ENCODE measurements around the gene TIMP1. TPM values are rescaled to one million over a fixed set of nuclear protein-coding genes. Genes with fewer than 3 reads are reported as not detected.
A peak's percentile ranks its signal among the peaks of the same experiment; 100 is the strongest.

TIMP1 gene
- total and polyA plus RNA-seq, 2 experiments from 2014 or later: 39.0 to 117 TPM

DNA sequence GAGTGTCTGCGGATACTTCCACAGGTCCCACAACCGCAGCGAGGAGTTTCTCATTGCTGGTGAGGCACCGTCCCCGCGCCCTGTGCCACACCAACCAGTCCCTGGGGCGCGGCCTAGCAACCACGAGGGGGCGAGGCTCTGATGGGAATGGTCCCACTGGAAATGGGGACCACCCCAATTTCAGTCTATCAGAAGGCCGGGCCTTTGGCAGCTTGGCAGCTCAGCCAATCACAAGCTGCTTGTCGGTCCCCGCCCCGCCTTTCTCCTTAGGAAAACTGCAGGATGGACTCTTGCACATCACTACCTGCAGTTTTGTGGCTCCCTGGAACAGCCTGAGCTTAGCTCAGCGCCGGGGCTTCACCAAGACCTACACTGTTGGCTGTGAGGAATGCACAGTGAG lies 3.0 kb downstream of the TIMP1 start:
- Mint-ChIP-seq H3K4me3 (no peak overlapping the region), H3K27me3 (ENCODE audit: insufficient read depth, low read depth, poor library complexity) (peaks cover 16% of the 10 kb centered on the region), H3K9me3 (no peaks in the 10 kb centered on the region), H3K27ac (no peak overlapping the region), H3K4me1 (peaks cover 23% of the 10 kb centered on the region), H3K36me3 (ENCODE audit: low read depth) (peaks cover 5% of the 10 kb centered on the region; the same call in 1 of the 3 replicates)
- Histone ChIP-seq H3K36me3 (ENCODE audit: insufficient read depth) (no peaks in the 10 kb centered on the region), H3F3A (replicated peaks; ENCODE audit: low read depth) (no peaks in the 10 kb centered on the region), H3K9me2 (ENCODE audit: insufficient read depth) (no peaks in the 10 kb centered on the region), H3K27me3 (ENCODE audit: insufficient read depth) (no peaks in the 10 kb centered on the region), H3K79me2 (replicated peaks; ENCODE audit: insufficient read depth) (no peaks in the 10 kb centered on the region), H2AFZ (no peak overlapping the region), H3K4me2 (no peak overlapping the region), H3K4me1 (ENCODE audit: insufficient read depth) (0 out of 2 replicates have a peak, but pooled peaks cover 4% of the 10 kb centered on the region), H4K20me1 (replicated peaks; ENCODE audit: insufficient read depth) (no peaks in the 10 kb centered on the region), H3K4me3 (no peak overlapping the region), H3K27ac (ENCODE audit: low read depth) (no peak overlapping the region)
- DNase-seq (ENCODE audit: low spot score) (peak; percentile 54), ATAC-seq (peak; percentile 32)
- TF ChIP-seq, protein P1, sequence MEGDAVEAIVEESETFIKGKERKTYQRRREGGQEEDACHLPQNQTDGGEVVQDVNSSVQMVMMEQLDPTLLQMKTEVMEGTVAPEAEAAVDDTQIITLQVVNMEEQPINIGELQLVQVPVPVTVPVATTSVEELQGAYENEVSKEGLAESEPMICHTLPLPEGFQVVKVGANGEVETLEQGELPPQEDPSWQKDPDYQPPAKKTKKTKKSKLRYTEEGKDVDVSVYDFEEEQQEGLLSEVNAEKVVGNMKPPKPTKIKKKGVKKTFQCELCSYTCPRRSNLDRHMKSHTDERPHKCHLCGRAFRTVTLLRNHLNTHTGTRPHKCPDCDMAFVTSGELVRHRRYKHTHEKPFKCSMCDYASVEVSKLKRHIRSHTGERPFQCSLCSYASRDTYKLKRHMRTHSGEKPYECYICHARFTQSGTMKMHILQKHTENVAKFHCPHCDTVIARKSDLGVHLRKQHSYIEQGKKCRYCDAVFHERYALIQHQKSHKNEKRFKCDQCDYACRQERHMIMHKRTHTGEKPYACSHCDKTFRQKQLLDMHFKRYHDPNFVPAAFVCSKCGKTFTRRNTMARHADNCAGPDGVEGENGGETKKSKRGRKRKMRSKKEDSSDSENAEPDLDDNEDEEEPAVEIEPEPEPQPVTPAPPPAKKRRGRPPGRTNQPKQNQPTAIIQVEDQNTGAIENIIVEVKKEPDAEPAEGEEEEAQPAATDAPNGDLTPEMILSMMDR (conservative IDR thresholded peaks at IDR 0.05; ENCODE audit: low read depth in 2 of 2): peak; percentile 14 to 36; a peak in 1 of 4 replicates
- no peak for TF ChIP-seq ZNF331 (CRISPR knock-in tag; IDR thresholded peaks at IDR 0.05; ENCODE audit: low read depth)

DNA sequence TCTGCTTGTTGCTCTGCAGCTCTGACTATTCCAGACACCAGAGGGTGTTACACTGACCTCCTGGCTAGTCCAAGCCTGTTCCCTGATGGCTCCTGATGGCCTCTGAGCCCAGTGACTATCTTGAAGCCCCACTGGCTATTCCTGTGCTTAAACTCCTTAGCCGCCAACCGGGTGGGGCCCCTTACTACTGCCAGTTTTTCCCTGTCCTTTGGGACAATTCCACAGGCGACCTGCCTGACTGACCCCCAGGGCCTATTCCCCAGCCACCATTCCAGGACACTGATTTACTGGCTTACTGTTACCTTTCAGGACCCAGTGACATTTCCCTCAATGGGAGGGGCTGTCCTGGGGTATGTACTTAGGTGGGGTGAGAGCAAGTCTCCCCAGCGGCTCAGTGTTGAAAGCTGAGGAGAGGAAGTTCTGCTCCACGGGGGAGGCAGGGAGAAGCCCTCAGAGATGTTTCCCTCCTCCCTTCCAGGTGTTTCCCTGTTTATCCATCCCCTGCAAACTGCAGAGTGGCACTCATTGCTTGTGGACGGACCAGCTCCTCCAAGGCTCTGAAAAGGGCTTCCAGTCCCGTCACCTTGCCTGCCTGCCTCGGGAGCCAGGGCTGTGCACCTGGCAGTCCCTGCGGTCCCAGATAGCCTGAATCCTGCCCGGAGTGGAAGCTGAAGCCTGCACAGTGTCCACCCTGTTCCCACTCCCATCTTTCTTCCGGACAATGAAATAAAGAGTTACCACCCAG lies 4.0 kb downstream of the TIMP1 start:
- peaks cover 16% of the 10 kb centered on the region for H3K27me3 Mint-ChIP-seq (ENCODE audit: insufficient read depth, low read depth, poor library complexity)
- 0 out of 2 replicates have a peak, but pooled peaks cover 4% of the 10 kb centered on the region for H3K4me1 ChIP-seq (ENCODE audit: insufficient read depth)
- TF ChIP-seq, protein P1 (conservative IDR thresholded peaks at IDR 0.05; ENCODE audit: low read depth in 2 of 2): peak in 1 of 2 experiments; percentile 25; a peak in 1 of 4 replicates
- TF ChIP-seq CREB1 (CRISPR knock-in tag; IDR thresholded peaks at IDR 0.05; ENCODE audit: low read depth) (no peak), NANOG (IDR thresholded peaks at IDR 0.05; ENCODE audit: borderline replicate concordance) (no peak)
- TF ChIP-seq, protein P2, sequence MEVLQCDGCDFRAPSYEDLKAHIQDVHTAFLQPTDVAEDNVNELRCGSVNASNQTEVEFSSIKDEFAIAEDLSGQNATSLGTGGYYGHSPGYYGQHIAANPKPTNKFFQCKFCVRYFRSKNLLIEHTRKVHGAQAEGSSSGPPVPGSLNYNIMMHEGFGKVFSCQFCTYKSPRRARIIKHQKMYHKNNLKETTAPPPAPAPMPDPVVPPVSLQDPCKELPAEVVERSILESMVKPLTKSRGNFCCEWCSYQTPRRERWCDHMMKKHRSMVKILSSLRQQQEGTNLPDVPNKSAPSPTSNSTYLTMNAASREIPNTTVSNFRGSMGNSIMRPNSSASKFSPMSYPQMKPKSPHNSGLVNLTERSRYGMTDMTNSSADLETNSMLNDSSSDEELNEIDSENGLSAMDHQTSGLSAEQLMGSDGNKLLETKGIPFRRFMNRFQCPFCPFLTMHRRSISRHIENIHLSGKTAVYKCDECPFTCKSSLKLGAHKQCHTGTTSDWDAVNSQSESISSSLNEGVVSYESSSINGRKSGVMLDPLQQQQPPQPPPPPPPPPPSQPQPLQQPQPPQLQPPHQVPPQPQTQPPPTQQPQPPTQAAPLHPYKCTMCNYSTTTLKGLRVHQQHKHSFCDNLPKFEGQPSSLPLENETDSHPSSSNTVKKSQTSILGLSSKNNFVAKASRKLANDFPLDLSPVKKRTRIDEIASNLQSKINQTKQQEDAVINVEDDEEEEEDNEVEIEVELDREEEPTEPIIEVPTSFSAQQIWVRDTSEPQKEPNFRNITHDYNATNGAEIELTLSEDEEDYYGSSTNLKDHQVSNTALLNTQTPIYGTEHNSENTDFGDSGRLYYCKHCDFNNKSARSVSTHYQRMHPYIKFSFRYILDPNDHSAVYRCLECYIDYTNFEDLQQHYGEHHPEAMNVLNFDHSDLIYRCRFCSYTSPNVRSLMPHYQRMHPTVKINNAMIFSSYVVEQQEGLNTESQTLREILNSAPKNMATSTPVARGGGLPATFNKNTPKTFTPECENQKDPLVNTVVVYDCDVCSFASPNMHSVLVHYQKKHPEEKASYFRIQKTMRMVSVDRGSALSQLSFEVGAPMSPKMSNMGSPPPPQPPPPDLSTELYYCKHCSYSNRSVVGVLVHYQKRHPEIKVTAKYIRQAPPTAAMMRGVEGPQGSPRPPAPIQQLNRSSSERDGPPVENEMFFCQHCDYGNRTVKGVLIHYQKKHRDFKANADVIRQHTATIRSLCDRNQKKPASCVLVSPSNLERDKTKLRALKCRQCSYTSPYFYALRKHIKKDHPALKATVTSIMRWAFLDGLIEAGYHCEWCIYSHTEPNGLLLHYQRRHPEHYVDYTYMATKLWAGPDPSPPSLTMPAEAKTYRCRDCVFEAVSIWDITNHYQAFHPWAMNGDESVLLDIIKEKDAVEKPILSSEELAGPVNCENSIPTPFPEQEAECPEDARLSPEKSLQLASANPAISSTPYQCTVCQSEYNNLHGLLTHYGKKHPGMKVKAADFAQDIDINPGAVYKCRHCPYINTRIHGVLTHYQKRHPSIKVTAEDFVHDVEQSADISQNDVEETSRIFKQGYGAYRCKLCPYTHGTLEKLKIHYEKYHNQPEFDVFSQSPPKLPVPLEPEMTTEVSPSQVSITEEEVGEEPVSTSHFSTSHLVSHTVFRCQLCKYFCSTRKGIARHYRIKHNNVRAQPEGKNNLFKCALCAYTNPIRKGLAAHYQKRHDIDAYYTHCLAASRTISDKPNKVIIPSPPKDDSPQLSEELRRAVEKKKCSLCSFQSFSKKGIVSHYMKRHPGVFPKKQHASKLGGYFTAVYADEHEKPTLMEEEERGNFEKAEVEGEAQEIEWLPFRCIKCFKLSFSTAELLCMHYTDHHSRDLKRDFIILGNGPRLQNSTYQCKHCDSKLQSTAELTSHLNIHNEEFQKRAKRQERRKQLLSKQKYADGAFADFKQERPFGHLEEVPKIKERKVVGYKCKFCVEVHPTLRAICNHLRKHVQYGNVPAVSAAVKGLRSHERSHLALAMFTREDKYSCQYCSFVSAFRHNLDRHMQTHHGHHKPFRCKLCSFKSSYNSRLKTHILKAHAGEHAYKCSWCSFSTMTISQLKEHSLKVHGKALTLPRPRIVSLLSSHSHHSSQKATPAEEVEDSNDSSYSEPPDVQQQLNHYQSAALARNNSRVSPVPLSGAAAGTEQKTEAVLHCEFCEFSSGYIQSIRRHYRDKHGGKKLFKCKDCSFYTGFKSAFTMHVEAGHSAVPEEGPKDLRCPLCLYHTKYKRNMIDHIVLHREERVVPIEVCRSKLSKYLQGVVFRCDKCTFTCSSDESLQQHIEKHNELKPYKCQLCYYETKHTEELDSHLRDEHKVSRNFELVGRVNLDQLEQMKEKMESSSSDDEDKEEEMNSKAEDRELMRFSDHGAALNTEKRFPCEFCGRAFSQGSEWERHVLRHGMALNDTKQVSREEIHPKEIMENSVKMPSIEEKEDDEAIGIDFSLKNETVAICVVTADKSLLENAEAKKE (CRISPR knock-in tag; IDR thresholded peaks at IDR 0.05): no peak
- peaks cover 20% of the 10 kb centered on the region for H3K4me1 Mint-ChIP-seq
- H3K4me3 ChIP-seq: no peak overlapping the region
- peak overlapping the region; percentile 78; the same call in 1 of the 2 replicates for H3K27ac Mint-ChIP-seq
- H3K9me2 ChIP-seq (ENCODE audit: insufficient read depth): no peaks in the 10 kb centered on the region
- no peak overlapping the region; the same call in 2 of the 3 replicates for H3K4me3 Mint-ChIP-seq
- no peaks in the 10 kb centered on the region for H3K79me2 ChIP-seq (replicated peaks; ENCODE audit: insufficient read depth)
- H3K9me3 Mint-ChIP-seq: no peaks in the 10 kb centered on the region
- ATAC-seq (no peak), DNase-seq (ENCODE audit: low spot score) (no peak)
- H3F3A ChIP-seq (replicated peaks; ENCODE audit: low read depth): no peaks in the 10 kb centered on the region
- H3K36me3 ChIP-seq (ENCODE audit: insufficient read depth): no peaks in the 10 kb centered on the region
- H2AFZ ChIP-seq: no peak overlapping the region
- H3K36me3 Mint-ChIP-seq (ENCODE audit: low read depth): peaks cover 5% of the 10 kb centered on the region; the same call in 1 of the 3 replicates
- H3K27me3 ChIP-seq (ENCODE audit: insufficient read depth): no peaks in the 10 kb centered on the region
- no peak overlapping the region for H3K27ac ChIP-seq (ENCODE audit: low read depth)
- H3K4me2 ChIP-seq: no peak overlapping the region
- no peaks in the 10 kb centered on the region for H4K20me1 ChIP-seq (replicated peaks; ENCODE audit: insufficient read depth)

Measured in GM23338 (cell line).